Stimulated activated CD4-positive, alpha-beta T cell treated with anti-CD3 and anti-CD28 coated beads, Interleukin-2, amount 100 ng/mL, for 4 hours (primary cell): ENCODE measurements around the gene SLC7A7.
"Not testable (repeated sequence)": the region's sequence is repeated elsewhere in the genome, so short reads cannot be mapped to it uniquely, and the experiment has no call there.

ENCODE experiments used
- DNase-seq: peaks from one replicate; pipeline ENCODE4 v3.0.0-alpha.2; 2020; ENCODE audit warnings: low read depth

SLC7A7 gene

DNA sequence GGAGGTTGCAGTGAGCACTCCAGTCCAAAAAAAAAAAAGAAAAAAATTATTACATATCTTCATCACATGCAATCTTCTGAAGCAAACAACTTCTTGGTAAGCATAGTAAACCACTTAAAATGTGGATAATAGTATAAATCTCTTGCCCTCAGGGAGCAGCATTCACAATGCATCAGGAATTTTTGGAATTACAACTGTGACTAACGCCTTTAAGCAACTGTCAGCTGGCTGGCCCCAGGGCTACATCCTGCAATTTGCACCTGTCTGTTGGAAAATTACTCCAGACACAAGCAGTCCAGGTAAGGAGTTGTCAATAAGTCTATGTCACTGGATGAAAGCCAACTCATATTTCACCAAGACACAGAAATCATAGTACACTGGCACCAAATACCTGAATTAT, 5.5 kb upstream of the SLC7A7 start:
- no peak for DNase-seq

DNA sequence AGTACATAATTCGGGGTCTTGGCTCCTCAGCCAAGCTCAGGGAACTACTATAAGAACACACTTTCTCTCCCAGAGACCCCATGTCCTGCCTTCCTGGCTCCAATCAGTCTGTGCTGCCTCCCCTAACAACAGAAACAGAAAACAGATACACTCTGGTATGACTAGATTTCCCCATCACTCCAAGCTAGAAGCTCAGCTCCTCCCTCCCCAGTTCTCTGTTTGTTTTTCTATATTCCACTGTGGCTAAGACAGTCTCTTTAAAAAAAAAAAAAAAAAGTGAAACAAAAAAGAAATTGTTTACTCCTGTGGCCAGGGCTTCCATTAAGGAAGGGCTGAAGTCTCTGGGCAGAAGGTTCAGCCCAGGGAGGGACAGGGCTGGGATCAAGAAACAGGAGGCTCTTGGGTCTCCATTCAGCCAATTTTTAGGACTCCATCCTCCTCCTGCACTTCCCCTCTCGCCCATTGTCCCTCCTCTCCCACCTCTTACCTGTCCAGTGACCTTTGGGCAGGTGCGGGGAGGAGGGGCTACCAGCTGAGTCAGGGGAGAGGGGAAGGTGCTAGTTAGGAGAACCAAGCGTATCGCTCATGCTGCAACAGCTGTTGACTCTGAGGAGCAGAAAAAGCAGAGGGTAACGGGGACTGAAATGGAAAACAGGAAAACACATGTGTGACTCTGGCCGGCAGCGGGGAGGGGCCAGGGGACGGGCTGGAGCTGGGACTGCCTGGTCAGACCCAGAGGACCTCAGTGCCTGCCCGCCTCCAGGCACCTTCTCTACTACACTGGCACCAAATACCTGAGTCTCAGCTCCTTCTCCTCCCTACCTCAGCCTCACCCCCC, 4.1 kb upstream of the SLC7A7 start:
- no peak for DNase-seq

DNA sequence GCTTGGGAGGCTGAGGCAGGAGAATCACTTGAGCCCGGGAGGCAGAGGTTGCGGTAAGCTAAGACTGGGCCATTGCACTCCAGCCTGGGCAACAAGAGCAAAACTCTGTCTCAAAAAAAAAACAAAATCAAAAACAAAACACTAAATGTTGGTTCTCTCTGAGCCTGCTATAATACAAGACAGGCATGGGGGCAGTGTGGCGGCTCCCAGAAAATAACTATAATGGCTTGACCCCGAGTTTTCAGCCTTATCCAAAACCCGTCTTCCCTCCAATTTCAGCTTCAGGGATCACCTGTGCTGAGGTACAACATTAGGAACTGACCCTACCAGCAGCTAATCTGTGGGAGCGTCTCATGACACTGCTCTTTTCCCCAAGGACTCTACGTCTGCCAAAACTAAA, 862 bp downstream of the SLC7A7 start:
- no peak for DNase-seq

DNA sequence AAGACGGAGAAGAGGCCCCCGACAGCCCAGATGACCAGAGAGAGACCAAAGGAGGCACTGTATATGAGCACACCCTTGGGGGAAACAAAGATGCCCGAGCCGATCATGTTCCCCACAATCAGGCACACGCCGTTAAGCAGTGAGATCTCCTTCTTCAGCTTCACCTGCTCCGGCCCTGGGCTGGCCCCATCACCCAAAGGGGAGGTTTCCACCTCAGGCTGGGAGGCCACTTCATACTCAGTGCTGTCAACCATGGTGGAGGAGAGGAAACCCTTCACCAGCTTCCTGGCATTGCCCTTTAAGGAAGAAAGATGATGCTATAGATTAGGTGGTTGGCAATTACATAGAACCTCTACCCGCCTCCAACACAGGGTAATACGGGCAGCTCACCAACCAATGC, 2.1 kb downstream of the SLC7A7 start:
- DNase-seq, result no peak

DNA sequence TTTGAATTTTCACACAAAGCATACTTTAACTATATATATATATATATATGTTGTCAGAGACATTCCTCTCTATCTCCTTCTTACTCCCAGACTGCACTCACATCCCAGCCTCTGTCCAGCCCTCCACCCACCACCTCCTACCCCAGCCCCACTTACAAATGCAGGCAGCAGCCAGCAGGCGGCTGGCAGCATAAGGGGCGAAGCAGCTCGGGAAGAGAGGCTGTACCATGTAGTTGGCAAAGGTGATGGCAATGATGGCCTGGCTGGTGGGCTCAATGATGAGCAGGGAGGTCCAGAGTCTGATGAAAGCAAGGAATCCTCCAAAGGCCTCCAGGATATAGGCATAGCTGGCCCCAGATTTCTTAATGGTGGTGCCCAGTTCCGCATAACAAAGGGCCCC, 2.5 kb downstream of the SLC7A7 start:
- no peak for DNase-seq

DNA sequence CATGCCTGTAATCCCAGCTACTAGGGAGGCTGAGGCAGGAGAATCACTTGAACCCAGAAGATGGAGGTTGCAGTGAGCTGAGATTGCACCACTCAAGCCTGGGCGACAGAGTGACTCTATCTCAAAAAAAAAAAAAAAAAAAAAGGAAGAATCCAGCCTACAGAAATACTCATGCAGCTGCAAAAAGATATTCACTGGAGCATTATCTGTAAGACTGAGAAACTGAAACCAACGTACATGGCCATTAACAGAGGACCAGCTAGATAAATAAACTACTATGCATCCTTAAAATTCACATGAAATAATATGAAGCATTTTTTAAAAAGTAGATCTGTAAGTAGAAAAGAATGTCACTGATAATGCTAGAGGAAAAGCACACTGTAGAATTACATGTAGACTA, 3.5 kb downstream of the SLC7A7 start:
- DNase-seq, result no peak

DNA sequence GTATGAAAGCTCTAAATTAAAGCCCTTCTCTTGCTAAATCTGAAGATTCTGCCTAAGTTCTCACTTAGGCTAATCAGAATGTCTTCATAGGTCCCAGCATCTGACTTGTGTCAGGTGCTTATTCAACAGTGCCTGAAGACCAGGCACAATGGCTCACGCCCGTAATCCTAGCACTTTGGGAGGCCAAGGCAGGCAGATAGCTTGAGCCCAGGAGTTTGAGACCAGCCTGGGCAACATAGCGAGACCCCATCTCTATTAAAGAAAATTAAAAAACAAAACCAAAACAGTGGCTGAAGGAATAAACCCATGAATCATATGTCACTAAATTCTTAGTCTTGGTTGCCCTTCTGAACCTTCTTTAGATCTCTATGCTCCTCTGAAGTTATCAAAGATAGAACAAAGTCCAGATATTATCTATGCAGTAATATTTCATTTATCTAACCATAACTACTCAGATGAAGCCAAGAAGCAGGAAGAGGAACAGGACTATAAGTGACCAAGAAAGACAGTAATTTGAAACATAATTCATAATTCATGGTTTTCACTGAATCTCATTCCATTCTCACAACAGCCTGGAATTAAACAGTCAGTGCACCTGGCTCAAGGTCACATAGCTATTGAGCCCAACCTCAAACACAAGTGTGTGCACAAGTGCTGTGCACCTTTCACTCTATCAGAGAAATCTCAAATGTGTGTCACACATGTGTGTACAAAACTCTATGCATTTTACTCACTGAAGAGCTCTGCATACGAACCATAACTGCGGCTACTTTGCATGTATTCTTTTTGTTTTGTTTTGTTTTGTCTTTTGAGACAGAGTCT, 6.6 kb downstream of the SLC7A7 start:
- no peak for DNase-seq

DNA sequence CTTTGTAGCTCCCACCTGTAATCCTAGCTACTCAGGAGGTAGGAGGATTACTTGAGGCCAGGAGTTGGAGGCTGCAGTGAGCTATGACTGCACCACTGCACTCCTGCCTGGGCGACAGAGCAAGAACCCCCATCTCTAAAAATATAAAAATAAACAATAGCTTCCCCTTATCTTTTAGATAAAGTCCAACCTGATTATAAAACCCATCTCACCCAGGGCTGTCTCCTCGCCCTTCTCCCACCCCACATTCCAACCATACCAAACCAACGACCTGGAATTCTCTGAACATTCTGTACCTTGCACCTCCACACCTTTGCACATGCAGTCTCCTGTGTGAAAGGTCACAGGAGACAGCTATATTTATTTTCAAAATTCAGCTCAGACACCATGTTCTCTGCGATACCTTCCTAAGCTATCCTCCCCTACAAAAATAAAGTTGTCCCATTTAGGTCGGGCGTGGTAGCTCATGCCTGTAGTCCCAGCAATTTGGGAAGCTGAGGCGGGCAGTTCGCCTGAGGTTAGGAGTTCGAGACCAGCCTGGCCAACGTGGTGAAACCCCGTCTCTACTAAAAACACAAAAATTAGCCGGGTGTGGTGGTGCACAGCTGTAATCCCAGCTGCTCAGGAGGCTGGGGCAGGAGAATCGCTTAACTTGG, 7.7 kb downstream of the SLC7A7 start:
- no peak for DNase-seq

DNA sequence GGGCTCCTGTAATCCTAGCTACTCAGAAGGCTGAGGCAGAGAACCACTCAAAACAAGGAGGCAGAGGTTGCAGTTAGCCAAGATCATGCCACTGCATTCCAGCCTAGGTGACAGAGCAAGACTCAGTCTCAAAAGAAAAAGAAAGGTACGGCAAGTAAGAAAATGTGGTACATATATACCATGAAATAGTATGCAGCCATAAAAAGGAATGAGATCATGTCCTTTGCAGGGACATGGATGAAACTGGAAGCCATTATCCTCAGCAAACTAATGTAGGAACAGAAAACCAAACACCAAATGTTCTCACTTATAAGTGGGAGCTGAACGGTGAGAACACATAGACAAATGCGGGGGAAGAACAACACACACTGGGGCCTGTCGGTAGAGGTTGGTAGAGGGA, 10.0 kb downstream of the SLC7A7 start:
- not testable (repeated sequence) for DNase-seq

DNA sequence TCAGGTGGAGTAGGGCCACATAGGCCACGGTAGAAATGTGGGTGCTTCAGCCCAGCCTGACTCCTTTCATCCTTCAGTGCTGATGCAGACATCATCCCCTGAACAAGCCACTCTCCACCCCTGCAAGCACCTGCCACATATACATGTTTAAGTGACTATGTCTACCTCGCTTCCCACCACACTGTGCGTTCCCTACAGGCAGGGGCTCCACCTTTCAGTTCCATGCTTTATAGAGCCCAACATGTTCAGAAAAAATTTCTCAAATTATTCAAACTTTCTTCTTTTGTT, 11.6 kb downstream of the SLC7A7 start:
- no peak for DNase-seq

DNA sequence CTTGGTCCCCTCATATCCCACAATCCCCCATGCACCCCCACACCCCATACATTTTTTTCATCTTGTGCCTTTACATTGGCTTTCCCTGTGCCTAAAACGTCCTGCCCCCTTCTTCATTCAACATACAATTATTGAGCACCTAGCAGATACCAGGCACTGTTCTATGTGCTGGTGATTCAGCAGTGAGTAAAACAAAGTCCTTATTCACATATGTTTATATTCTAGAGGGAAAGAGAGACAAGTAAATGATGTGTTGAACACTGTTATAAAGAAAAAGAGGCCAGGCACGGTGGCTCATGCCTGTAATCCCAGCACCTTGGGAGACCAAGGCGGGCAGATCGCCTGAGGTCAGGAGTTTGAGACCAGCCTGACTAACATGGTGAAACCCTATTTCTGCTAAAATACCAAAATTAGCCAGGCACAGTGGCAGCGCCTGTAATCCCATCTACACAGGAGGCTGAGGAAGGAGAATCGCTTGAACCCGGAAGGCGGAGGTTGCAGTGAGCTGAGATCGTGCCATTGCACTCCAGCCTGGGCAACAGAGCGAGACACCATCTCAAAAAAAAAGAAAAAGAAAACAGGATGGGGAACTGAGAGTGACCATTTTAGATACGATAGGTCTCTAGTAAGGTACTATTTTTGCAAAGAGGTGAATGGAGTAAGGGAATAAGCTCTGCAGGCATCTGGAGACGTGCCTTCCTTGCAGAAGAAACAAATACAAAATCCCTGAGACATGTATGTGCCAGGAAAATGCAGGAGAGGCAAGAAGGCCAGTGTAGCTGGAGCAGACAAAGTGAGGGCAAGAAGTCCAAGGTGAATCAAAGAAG, 12.2 kb downstream of the SLC7A7 start:
- DNase-seq, result no peak

DNA sequence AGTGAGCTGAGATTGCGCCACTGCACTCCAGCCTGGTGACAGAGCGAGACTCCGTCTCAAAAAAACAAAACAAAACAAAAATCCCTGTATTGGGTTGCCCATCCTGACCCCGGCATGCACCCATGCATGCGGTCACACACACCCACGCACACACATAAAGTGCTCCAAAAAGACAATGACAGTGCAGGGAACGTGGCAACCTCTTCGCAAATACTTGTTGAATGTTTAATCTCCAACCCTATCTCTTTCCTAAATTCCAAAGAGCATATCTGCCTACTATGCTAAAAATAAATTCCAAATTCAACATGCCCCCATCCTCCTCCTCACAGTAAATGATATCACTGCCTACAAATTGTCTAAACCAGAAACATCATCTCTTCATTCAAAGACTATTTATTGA, 13.5 kb downstream of the SLC7A7 start:
- DNase-seq, result no peak

DNA sequence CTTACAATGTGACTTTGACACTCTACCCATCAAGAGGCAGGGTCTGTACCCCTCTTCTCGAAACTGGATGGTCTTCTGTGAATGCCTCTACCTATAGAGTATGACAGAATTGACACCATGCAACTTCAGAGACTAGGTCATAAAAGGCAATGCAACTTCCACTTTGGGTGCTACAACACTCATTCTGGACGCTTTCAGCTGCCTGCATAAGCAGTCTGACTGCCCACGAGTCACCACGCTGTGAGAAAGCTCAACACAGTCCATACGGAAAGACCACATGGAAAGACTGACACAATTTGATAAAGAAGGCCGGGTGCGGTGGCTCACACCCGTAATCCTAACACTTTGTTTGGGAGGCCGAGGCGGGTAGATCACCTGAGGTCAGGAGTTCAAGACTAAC, 14.9 kb downstream of the SLC7A7 start:
- DNase-seq, result no peak

DNA sequence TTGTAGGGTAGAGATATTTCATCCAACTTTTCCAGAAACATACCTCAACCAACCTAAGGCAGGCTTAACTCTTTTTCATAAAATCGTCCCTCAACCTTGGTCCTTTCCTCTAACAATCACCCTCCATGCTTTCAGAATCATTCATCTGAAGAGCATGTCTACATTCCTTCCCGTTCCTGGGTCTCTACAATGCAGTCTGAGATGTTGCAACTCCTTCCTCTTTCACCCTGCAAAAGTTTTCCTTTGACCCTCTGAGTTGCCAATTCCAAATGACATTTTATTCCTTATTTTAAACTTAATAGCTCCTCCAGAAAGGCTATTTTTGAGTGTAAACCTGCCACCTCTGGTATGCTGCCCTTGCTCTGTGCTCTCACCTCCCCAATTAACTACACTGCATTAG, 16.7 kb downstream of the SLC7A7 start:
- no peak for DNase-seq

DNA sequence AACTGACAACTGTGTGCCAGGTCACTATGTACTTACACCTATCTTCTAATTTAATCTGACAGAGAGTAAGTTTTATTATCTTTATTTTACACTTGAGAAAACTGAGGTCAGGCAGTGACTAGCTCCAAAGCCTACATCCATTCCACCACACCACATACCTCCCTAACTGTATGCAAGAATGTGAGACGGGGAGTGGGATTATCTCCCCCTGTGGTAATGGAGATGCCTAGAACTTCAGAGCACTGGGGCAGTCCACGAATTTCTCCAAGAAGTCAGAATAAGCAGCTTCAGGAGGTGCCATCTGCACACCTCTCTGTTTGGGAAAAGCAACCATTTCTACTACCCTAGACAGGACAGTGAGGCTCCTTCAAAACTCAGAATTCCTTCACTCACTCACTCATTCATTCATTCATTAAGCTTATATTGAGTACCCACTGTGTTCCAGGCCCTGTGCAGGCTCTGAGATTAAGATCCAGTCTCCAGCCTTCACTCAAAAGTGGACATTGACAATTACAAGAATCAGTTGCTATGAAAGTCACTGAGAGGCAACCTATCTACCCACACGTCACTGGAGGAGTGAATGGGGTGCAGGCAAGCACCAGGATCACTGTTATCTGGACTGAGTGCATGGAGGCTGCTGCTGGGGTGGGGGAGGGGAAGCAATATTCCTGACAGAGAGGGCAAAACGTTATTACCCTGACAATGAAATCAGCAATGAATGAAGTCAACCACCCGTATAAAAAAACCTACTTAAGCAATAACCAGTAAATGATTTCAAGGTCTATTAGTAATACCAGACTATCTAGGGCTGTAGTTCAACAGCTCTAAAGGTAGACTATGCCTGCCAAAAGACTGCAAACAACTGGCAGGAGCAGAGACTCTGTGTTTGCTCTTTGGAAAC, 18.0 kb downstream of the SLC7A7 start:
- DNase-seq, result no peak

DNA sequence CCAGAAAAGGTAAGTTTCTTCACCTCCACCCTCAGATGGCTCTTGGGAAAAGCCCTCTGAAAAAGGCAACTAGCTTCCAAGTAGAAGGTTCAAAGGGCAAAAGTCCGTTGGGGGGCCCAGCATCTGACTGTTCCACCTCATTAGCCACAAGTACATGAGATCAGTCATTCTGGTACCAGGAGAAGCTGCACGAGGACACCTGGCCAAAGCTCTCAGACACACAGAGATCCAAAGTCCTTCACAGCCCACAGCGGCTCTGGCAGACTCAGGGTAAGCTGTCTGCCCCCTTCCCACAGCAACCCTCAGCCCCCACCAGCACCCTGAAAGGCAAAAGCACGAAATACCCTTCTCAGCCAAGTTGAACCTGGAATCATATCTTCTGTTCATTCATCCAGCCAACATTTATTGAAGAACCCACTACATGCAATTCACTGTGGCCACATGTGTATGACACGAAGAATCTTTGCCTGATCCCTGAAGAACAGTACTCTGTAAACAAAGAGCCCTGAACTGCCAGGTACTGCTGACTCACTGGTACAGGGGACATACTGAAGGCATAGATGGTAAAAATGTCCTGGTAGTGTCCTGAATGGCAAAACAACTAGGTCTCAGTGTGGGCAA, 19.0 kb downstream of the SLC7A7 start:
- DNase-seq, result no peak

DNA sequence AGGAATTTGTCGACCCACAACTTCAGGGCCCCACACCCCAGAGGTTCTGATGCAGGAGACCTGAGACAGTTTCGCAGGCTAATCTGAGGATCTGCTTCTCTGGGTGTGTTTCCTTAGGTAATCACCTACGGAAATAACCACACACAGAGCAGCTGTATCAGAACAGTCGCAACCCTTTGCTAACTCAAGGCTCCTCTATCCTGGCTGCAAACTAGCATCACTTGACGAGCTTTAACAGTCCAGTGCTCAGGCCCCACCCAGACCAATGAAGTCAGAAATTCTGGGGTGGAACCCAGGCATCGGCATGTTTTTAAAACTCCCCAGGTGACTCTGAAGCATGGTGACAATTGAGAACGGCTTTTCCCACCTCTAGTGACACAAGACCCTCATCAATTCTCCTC, 20.7 kb downstream of the SLC7A7 start:
- DNase-seq, result no peak

DNA sequence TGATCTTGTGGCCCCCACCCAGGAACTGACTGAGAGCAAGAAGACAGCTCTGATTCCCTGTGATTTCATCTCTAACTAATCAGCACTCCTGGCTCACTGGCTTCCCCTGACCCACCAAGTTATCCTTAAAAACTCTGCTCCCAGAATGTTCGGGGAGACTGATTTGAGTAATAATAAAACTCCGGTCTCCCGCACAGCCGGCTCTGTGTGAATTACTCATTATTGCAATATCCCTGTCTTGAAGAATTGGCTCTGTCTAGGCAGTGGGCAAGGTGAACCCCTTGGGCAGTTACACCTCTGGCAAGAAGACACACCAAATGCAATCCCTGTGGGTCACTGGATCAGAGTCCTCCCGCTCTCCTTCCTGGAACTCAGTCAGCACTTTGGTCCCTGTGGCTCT, 21.3 kb downstream of the SLC7A7 start:
- DNase-seq, result no peak

DNA sequence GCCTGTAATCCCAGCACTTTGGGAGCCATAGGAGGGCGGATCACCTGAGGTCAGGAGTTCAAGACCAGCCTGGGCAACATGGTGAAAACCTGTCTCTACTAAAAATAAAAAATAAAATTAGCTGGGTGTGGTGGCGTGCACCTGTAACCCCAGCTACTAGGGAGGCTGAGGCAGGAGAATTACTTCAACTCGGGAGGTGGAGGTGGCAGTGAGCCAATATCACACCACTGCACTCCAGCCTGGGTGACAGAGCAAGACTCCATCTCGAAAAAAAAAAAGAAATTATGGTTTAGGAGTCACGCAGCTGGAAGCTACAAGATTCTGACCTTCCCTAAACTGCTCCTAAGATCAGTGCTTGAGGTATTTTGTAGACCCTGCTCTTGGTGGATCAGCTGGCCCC, 21.7 kb downstream of the SLC7A7 start:
- DNase-seq, result not testable (repeated sequence)

DNA sequence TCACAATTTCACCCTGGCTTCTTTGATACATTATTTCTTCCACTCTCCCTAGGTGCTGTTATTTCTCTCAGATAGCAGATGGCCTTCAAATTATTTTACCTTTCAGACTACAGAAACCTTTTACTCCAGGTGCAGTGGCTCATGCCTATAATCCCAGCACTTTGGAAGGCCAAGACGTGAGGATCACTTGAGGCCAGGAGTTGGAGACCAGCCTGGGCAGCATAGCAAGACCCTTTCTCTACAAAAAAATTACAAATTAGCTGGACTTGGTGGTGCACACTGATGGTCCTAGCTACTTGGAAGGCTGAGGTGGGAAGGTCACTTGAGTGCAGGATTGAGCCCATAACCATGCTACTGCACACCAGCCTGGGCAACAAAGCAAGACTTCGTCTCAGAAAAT, 23.1 kb downstream of the SLC7A7 start:
- DNase-seq, result no peak

DNA sequence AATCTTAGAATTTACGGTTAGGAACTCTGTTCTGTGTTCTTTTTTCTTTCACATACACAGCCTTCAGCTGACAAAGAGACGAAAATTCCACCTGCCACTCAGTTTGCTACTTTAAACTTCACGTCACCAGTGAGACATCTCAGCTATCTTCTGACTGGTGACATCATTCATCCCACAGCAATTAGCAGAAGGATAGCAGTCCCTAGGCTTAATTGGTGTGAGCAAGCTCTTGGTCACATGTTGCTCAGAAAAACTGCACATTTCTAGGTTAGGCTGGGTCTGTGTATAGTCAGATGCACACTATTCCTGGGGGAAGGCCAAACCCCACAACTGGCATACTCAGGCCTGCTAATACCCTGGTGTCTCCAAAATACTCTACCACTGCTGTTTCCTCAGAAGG, 23.9 kb downstream of the SLC7A7 start:
- DNase-seq, result no peak
